Muscle layer of colon (tissue), 2 donors: ENCODE results near the gene SNX21.

ENCODE experiments used
- H3K27ac ChIP-seq: one replicate; pipeline ENCODE4 v1.7.0; 2013; ENCODE audit warnings: low read depth, mild to moderate bottlenecking, low read length, moderate library complexity
- H3K27me3 ChIP-seq, 2 donors: one replicate each; pipeline ENCODE4 v1.7.0; 2013; ENCODE audit warnings: low read length in 2 of 2, mild to moderate bottlenecking in 2 of 2; ENCODE audit not compliant: insufficient read depth in 2 of 2, control insufficient read depth in 1 of 2
- H3K36me3 ChIP-seq: one replicate; pipeline ENCODE4 v1.7.0; 2013; ENCODE audit warnings: mild to moderate bottlenecking, low read length; ENCODE audit not compliant: insufficient read depth
- H3K4me1 ChIP-seq: one replicate; pipeline ENCODE4 v1.7.0; 2013; ENCODE audit warnings: mild to moderate bottlenecking, low read length; ENCODE audit not compliant: insufficient read depth
- H3K4me3 ChIP-seq, 2 donors: one replicate each; pipeline ENCODE4 v1.7.0; 2013; ENCODE audit warnings: low read length in 2 of 2, low read depth in 1 of 2, mild to moderate bottlenecking in 1 of 2, moderate library complexity in 1 of 2
- H3K9ac ChIP-seq: one replicate; pipeline ENCODE4 v1.7.0; 2013; ENCODE audit warnings: low read length
- H3K9me3 ChIP-seq: one replicate; pipeline ENCODE4 v1.7.0; 2013; ENCODE audit warnings: mild to moderate bottlenecking, low read length
- donor health status: abdominal sarcoma.
- donor health status: Adenocarcinoma of cecum.

SNX21 gene

GRCh38 chr20:45835825-45836224 lies 2.2 kb downstream of the SNX21 start:
- H3K4me1 ChIP-seq, result peaks cover 40% of the 10 kb centered on the region
- peak overlapping the region in 1 of 2 donors; percentile 82 for H3K4me3 ChIP-seq
- no peaks in the 10 kb centered on the region for H3K27me3 ChIP-seq
- H3K9me3 ChIP-seq, result no peaks in the 10 kb centered on the region
- H3K27ac ChIP-seq, result peak overlapping the region; percentile 53
- H3K9ac ChIP-seq, result no peak overlapping the region
- peaks cover 7% of the 10 kb centered on the region for H3K36me3 ChIP-seq

DNA sequence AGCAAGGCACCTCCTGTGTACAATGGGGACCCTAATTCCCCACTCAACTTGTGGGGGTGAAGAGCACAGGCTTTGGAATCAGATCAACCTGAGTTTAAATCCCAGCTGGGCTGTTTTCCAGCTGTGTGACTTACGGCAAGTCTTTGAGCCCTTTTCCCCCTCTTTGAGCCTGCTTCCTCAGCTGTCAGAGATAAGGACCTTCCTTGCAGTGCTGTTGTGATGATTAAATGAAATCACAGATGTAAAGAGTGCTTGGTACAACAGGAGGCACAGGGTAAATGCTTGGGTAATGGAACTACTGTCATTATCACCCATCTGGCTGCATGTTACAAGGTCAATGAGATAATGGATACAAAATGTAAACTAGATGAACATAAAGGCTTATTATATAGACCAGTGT lies 3.2 kb downstream of the SNX21 start:
- Histone ChIP-seq H3K27ac (peak overlapping the region; percentile 23), H3K36me3 (peaks cover 17% of the 10 kb centered on the region), H3K27me3 (no peaks in the 10 kb centered on the region), H3K4me3 (peak overlapping the region in 1 of 2 donors; percentile 12), H3K9ac (peak overlapping the region; percentile 9), H3K4me1 (peaks cover 49% of the 10 kb centered on the region), H3K9me3 (no peaks in the 10 kb centered on the region)

DNA sequence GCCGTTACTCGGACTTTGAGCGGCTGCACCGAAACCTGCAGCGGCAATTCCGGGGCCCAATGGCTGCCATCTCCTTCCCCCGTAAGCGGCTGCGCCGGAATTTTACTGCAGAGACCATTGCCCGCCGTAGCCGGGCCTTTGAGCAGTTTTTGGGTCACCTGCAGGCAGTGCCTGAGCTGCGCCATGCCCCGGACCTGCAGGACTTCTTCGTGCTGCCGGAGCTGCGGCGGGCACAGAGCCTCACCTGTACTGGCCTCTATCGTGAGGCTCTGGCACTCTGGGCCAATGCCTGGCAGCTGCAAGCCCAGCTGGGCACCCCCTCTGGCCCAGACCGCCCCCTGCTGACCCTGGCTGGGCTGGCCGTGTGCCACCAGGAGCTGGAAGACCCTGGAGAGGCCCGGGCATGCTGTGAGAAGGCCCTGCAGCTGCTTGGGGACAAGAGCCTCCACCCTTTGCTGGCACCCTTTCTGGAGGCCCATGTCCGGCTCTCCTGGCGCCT lies 7.2 kb downstream of the SNX21 start:
- Histone ChIP-seq H3K9me3 (no peaks in the 10 kb centered on the region), H3K9ac (no peak overlapping the region), H3K4me1 (peaks cover 48% of the 10 kb centered on the region), H3K27me3 (no peaks in the 10 kb centered on the region), H3K27ac (no peak overlapping the region), H3K36me3 (peaks cover 41% of the 10 kb centered on the region), H3K4me3 (no peak overlapping the region)

- Histone ChIP-seq H3K27me3 (no peaks in the 10 kb centered on the region), H3K9me3 (no peaks in the 10 kb centered on the region), H3K36me3 (peaks cover 48% of the 10 kb centered on the region), H3K27ac (peak overlapping the region; percentile 13), H3K4me1 (peaks cover 46% of the 10 kb centered on the region), H3K9ac (no peak overlapping the region), H3K4me3 (peak overlapping the region in 1 of 2 donors; percentile 9)
Measured at GRCh38 chr20:45841407-45842129, 8.0 kb downstream of the SNX21 start.

- Histone ChIP-seq H3K9ac (no peak overlapping the region), H3K9me3 (no peaks in the 10 kb centered on the region), H3K27me3 (no peaks in the 10 kb centered on the region), H3K4me1 (peaks cover 39% of the 10 kb centered on the region), H3K36me3 (peaks cover 52% of the 10 kb centered on the region), H3K4me3 (peak overlapping the region in 1 of 2 donors; percentile 9), H3K27ac (peak overlapping the region; percentile 13)
Measured at GRCh38 chr20:45842169-45842812, 8.7 kb downstream of the SNX21 start.

DNA sequence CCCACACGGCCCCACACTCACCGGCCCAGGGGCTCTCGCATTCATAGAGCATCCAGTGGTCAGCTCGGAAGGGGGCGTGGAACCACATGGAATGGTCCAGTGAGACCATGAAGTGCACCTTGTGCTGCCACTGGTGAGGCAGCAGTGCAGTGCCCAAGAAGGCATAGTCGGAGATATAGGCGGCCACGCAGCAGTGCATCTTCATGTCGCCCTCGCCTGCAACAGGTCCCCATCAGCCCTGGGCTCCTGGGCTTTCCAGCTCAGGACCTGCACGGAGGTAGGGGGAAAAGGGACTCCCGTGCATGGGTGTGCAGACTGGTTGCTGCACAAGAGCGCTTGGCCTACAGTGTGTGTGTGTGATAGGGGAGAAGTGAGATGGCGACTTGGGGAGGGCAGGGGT lies 9.9 kb downstream of the SNX21 start:
- Histone ChIP-seq H3K9me3 (no peaks in the 10 kb centered on the region), H3K4me3 (no peak overlapping the region), H3K27ac (no peak overlapping the region), H3K4me1 (peaks cover 37% of the 10 kb centered on the region), H3K9ac (no peak overlapping the region), H3K27me3 (no peaks in the 10 kb centered on the region), H3K36me3 (peaks cover 59% of the 10 kb centered on the region)

DNA sequence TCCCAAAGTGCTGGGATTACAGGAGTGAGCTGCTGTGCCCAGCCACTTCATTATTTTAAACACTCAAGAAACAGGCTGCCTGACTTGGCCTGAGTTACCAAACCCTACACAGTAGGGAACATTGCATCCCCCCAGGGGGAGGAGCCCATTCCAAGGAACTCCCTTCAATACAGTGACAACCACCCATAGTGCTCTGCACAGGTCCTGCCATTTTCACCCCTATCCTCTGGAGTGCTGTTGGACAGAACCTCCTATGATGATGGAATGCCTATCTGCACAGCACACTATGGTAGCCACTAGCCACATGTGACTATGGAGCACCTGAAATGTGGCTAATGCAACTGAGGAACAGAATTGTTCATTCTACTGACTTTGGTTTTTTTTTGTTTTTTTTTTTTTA lies 11.9 kb downstream of the SNX21 start:
- peaks cover 37% of the 10 kb centered on the region for H3K4me1 ChIP-seq
- H3K9ac ChIP-seq, result no peak overlapping the region
- no peak overlapping the region for H3K4me3 ChIP-seq
- no peak overlapping the region for H3K27ac ChIP-seq
- H3K27me3 ChIP-seq, result no peaks in the 10 kb centered on the region
- no peaks in the 10 kb centered on the region for H3K9me3 ChIP-seq
- H3K36me3 ChIP-seq, result peaks cover 62% of the 10 kb centered on the region

- Histone ChIP-seq H3K4me1 (peaks cover 12% of the 10 kb centered on the region), H3K4me3 (no peak overlapping the region), H3K36me3 (peaks cover 64% of the 10 kb centered on the region), H3K9me3 (no peaks in the 10 kb centered on the region), H3K27ac (no peak overlapping the region), H3K9ac (no peak overlapping the region), H3K27me3 (no peaks in the 10 kb centered on the region)
Measured at GRCh38 chr20:45848421-45848820, 14.8 kb downstream of the SNX21 start.

- Histone ChIP-seq H3K27me3 (no peaks in the 10 kb centered on the region), H3K4me1 (peaks cover 5% of the 10 kb centered on the region), H3K4me3 (no peak overlapping the region), H3K9ac (no peak overlapping the region), H3K27ac (no peak overlapping the region), H3K9me3 (no peaks in the 10 kb centered on the region), H3K36me3 (peaks cover 62% of the 10 kb centered on the region)
Measured at GRCh38 chr20:45848969-45849582, 15.5 kb downstream of the SNX21 start.

DNA sequence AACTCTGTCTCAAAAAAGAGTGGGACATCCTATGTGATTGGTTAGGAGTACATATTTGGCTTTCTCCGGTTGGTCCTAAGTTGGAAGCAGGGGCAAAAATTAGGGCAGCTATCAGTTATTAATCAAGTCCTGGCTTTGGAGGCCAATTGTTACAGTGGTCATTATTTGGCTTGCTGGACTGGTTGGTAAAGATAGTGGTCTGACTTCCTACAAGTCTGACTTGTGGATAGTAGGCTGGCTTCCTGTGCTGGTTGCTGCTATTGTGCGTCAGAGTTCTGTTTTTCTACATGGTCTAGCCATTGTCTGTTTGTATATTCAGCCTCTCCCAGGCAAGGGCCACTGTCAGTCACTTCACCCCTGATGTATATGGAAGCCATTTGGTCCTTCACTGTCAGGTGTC lies 16.6 kb downstream of the SNX21 start:
- Histone ChIP-seq H3K36me3 (peaks cover 63% of the 10 kb centered on the region), H3K27me3 (no peaks in the 10 kb centered on the region), H3K4me1 (peaks cover 11% of the 10 kb centered on the region), H3K4me3 (no peak overlapping the region), H3K27ac (no peak overlapping the region), H3K9me3 (no peaks in the 10 kb centered on the region), H3K9ac (no peak overlapping the region)

DNA sequence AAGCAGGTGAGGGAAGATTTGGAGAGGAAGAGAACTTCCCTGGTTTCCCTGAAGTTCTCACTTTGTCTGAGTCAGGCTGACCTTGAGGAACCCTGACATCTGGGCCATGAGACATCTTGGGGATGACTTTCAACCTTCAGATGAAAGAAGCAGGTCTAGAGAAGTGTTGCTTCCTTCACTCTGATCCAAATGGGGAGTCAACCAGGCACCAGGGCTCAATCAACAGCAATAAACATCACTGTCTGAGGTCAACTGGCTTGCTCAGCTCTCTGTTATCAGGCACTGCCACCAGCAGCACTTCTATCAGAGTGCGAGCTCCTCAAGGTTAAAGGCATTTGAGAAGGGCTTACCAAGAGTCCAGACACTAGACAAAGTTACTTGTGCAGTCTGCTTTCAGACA lies 17.3 kb downstream of the SNX21 start:
- no peaks in the 10 kb centered on the region for H3K27me3 ChIP-seq
- no peaks in the 10 kb centered on the region for H3K9me3 ChIP-seq
- no peak overlapping the region for H3K4me3 ChIP-seq
- no peak overlapping the region for H3K27ac ChIP-seq
- H3K4me1 ChIP-seq, result peaks cover 14% of the 10 kb centered on the region
- H3K36me3 ChIP-seq, result peaks cover 59% of the 10 kb centered on the region
- H3K9ac ChIP-seq, result no peak overlapping the region
